IMR-90 (cell line): ENCODE data around the gene CEP128.

Experiments
- BHLHE40 ChIP-seq: fragments of 150-350 bp; IDR thresholded peaks from 2 replicates; pipeline ENCODE4 v1.6.1; 2016; ENCODE audit warnings: mild to moderate bottlenecking, low read depth, low read length
- CEBPB ChIP-seq: IDR thresholded peaks from 2 replicates; pipeline ENCODE4 v1.6.1; 2012; ENCODE audit warnings: low read depth, low read length, improper control_type of control experiment
- POLR2A ChIP-seq: IDR thresholded peaks from 2 replicates; pipeline ENCODE4 v1.6.1; 2012; ENCODE audit warnings: mild to moderate bottlenecking, low read depth, low read length
- RCOR1 ChIP-seq: IDR thresholded peaks from 2 replicates; pipeline ENCODE4 v1.6.1; 2012; ENCODE audit warnings: mild to moderate bottlenecking, low read length, improper control_type of control experiment; ENCODE audit not compliant: insufficient replicate concordance
- RFX5 ChIP-seq: IDR thresholded peaks from 2 replicates; pipeline ENCODE4 v1.8.0; 2012; ENCODE audit warnings: low read depth, mild to moderate bottlenecking, low read length, moderate library complexity
- TF ChIP-seq, protein P1 (sequence below): conservative IDR thresholded peaks from 2 replicates; pipeline ENCODE4 v1.5.1; 2012; ENCODE audit warnings: mild to moderate bottlenecking, low read depth, low read length, improper control_type of control experiment

DNA sequence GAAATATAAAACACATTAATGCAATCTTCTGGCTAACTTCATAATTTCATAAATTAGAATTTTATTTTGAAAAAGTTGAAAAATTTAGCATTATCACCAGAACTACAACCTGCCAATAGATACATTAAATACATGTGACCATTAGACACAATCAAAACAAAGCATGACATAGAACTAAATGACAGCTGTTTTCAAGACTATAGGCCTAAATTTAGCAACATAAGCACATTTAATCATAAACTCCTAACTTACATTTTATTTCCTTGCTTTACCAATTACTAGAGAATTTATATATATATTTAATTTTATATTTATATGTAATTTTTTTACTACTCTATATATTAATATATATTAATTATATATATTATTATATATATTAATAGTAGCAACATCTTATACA lies 165.4 kb downstream of the CEP128 start:
- TF ChIP-seq, protein P1, sequence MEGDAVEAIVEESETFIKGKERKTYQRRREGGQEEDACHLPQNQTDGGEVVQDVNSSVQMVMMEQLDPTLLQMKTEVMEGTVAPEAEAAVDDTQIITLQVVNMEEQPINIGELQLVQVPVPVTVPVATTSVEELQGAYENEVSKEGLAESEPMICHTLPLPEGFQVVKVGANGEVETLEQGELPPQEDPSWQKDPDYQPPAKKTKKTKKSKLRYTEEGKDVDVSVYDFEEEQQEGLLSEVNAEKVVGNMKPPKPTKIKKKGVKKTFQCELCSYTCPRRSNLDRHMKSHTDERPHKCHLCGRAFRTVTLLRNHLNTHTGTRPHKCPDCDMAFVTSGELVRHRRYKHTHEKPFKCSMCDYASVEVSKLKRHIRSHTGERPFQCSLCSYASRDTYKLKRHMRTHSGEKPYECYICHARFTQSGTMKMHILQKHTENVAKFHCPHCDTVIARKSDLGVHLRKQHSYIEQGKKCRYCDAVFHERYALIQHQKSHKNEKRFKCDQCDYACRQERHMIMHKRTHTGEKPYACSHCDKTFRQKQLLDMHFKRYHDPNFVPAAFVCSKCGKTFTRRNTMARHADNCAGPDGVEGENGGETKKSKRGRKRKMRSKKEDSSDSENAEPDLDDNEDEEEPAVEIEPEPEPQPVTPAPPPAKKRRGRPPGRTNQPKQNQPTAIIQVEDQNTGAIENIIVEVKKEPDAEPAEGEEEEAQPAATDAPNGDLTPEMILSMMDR, result no peak
- TF ChIP-seq POLR2A (no peak), BHLHE40 (no peak), CEBPB (no peak), RFX5 (no peak), RCOR1 (no peak)
